ENCODE measurements around the gene SLC39A3.

Gene SLC39A3

DNA sequence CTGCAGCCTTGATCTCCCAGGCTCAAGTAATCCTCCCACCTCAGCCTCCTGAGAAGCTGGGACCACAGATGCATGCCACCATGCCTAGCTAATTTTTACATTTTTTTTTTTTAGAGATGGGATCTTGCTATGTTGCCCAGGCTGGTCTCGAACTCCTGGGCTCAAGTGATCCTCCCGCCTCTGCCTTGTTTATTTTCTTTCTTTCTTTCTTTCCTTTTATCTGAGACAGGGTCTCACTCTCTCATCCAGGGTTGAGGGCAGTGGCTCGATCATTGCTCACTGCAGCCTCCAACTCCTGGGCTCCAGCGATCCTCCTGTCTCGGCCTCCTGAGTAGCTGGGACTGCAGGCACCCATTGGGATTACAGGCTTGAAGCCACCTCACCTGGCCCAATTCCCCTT is 33.6 kb downstream of the SLC39A3 start:
- TF ChIP-seq, protein P1, sequence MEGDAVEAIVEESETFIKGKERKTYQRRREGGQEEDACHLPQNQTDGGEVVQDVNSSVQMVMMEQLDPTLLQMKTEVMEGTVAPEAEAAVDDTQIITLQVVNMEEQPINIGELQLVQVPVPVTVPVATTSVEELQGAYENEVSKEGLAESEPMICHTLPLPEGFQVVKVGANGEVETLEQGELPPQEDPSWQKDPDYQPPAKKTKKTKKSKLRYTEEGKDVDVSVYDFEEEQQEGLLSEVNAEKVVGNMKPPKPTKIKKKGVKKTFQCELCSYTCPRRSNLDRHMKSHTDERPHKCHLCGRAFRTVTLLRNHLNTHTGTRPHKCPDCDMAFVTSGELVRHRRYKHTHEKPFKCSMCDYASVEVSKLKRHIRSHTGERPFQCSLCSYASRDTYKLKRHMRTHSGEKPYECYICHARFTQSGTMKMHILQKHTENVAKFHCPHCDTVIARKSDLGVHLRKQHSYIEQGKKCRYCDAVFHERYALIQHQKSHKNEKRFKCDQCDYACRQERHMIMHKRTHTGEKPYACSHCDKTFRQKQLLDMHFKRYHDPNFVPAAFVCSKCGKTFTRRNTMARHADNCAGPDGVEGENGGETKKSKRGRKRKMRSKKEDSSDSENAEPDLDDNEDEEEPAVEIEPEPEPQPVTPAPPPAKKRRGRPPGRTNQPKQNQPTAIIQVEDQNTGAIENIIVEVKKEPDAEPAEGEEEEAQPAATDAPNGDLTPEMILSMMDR (IDR thresholded peaks at IDR 0.05; ENCODE audit: extremely low read depth, insufficient read depth, missing control alignments), result no peak
- no peak for DNase-seq (ENCODE audit: low spot score)
- in situ Hi-C loops (cut with MboI; ENCODE audit: low pct_unique_long_range_greater_than_20kb, low sequenced_read_pairs, unreplicated experiment), result no loop called here

DNA sequence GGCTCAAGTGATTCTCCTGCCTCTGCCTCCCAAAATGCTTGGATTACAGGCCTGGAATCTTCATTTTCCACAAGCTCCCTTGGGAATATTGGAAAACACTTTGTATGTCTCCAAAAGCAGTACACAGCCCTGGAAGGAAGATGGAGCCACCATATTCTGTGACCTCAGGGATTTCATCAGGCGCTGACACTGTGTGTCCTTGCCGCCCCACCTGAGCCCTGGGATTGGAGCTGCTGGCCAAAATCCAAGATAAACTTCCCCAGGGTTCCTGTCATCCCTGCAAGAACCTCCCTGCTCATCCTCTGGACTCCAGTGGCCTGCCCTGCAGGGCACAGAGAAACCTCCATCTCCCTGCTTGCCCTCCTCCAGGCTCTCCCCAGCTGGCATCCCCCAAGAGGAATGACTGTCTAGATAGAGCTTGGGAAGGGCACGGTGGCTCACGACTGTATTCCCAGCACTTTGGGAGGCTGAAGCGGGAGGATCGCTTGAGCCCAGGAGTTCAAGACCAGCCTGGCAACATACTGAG is 36.1 kb downstream of the SLC39A3 start:
- TF ChIP-seq, protein P1 (IDR thresholded peaks at IDR 0.05; ENCODE audit: extremely low read depth, insufficient read depth, missing control alignments), result no peak
- in situ Hi-C loops (cut with MboI; ENCODE audit: low pct_unique_long_range_greater_than_20kb, low sequenced_read_pairs, unreplicated experiment), result no loop called here
- DNase-seq (ENCODE audit: low spot score), result no peak

DNA sequence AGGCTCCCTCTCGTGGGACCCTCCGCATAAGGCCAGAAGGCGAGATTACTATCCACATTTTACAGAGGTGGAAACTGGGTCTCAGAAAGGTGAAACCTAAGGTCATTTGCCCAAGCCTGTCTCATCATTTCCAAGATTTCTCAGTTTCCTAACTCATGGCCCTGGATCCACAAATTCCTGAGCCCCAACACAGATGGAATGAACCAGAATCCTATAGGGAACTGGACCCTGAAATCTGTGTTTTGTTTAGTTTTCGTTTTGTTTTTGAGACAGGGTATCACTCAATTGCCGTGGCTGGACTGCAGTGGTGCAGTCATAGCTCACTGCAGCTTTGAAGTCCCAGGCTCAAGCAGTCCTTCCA is 36.8 kb downstream of the SLC39A3 start:
- TF ChIP-seq, protein P1 (IDR thresholded peaks at IDR 0.05; ENCODE audit: extremely low read depth, insufficient read depth, missing control alignments), result no peak
- in situ Hi-C loops (cut with MboI; ENCODE audit: low pct_unique_long_range_greater_than_20kb, low sequenced_read_pairs, unreplicated experiment), result no loop called here

DNA sequence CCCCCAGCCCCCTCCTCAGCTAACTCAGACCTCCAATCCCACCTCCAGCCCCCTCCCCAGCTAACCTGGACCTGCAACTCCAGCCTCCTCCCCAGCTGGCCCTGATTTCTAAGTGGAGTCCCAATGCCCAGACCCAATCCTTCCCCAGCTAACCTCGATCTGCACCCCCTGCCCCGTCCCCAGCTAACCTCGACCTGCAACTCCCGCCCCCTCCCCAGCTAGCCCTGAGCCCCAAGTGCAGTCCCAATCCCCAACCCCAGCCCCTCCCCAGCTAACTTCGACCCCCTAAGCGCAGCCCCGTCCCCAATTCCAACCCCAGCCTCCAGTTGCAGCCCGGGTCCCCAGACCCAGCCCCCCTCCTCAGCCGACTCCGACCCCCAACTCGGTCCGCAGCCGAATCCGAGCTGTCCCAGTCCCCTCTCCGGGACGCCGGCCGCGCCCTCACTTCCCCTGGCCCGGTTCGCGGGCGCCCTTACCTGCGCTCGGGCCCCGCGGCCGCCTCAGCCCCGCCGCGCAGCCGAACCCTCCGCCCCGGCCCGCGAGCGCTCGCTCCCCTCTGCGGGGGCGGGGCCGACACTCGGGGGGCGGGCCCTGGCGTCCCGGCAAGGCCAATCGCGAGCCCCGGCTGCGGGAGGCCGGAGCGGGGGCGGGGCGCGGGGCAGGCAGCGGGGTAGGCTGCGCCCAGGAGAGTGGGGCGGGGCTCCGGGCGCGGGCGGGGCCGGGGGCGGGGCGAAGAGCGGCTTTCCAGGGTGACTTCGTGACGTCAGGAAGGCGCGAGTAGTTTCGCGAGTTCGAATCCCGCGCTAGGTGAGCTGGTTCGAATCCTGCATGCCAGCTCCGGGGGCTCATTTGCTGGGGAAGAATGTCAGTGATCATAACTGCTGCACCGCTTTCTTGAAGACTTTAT is 37.4 kb downstream of the SLC39A3 start, which contains the start of gene GNG7:
GNG7 (minus strand) TSS at position 525 of the 907 bp plus-strand sequence. CDS start 182,006 bp downstream, outside the sequence.
- in situ Hi-C loops (cut with MboI; ENCODE audit: low pct_unique_long_range_greater_than_20kb, low sequenced_read_pairs, unreplicated experiment), result no loop called here
- TF ChIP-seq, protein P1 (IDR thresholded peaks at IDR 0.05; ENCODE audit: extremely low read depth, insufficient read depth, missing control alignments), result no peak
- DNase-seq (ENCODE audit: low spot score), result peak; percentile 100

More for the DNA sequence above, 36.8 kb downstream of the SLC39A3 start:
- DNase-seq (ENCODE audit: low spot score), result no peak

DNA sequence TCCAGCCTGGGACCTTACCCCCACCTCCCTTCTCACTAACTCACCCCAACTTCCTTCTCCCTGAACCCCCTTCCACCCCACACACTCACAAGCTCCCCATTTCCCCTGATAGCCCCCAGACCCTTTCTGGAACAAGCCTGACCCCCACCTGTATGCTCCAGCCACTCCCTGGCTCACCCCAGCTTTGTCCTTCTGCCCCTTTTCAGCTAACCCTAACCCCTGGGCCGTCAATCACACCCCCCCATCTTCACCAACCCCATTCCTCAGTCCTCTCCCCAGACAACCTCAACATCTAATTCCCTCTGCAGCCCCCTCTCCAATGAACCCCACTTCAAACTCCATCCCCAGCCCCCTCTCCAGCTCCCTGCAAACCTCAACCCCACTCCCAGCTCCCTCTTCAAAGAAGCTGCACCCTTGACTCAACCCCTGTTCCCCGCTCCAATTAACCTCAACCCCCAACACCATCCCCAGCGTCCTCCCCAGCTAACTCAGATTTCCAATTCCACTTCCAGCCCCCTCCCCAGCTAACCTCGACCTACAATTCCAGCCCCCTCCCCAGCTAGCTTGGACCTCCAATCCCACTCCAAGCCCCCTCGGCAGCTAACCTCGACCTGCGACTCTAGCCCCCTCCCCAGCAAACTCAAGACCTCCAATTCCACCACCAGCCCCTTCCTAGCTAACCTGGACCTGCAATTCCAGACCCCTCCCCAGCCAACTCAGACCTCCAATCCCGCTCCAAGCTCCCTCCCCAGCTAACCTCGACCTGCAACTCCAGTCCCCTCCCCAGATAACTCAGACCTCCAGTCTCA is 38.3 kb downstream of the SLC39A3 start:
- no peak for DNase-seq (ENCODE audit: low spot score)
- TF ChIP-seq, protein P1 (IDR thresholded peaks at IDR 0.05; ENCODE audit: extremely low read depth, insufficient read depth, missing control alignments), result no peak
- in situ Hi-C loops (cut with MboI; ENCODE audit: low pct_unique_long_range_greater_than_20kb, low sequenced_read_pairs, unreplicated experiment), result no loop called here

DNA sequence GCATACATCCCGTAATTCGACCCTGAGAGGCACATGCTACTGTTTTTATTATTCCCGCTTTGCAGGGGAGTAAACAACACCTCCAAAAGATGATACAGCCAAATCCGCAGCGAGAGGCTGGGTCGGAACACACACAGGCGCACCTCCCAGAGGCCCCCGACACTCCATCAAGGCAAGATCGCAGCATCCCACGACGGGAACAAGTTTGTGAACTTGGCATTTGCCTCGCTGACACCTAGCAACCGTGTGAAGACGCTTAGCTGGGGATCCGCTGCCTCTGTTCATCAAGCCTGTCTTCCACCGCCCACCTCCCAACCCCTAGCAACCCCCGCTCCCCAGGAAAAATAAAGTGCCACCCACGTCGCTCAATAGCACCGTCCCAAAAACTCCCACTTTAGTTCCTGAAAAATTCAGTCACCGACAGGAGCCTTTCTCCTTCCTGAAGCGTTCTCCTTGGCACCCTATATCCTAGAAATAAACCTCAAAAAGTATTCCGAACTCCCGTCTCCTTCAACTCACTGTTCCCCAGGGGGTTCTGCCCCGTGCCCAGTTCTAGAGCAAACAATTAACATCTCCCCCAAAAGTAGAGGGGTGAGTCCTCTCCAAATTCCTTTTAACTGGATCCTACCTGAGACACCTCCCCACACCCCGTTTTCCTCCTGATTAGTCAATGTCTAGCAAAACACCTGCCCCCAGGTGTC is 39.0 kb downstream of the SLC39A3 start:
- DNase-seq (ENCODE audit: low spot score), result no peak
- in situ Hi-C loops (cut with MboI; ENCODE audit: low pct_unique_long_range_greater_than_20kb, low sequenced_read_pairs, unreplicated experiment), result no loop called here
- TF ChIP-seq, protein P1 (IDR thresholded peaks at IDR 0.05; ENCODE audit: extremely low read depth, insufficient read depth, missing control alignments), result no peak

Measured in GM13977 (cell line).